Esophagus squamous epithelium (tissue), 5 donors: ENCODE measurements around the gene AP3B1. TPM values are rescaled to one million over a fixed set of nuclear protein-coding genes. Genes with fewer than 3 reads are reported as not detected.

ENCODE experiments used
- DNase-seq: peaks from one replicate; lab custom pipeline; 2025; lab: John Stamatoyannopoulos, UW
- H3K27ac ChIP-seq, 4 donors: fragments of 200-600 bp; sonication (generic); one replicate each; pipeline ENCODE4 v1.5.1; 2016 to 2019; ENCODE audit warnings: mild to moderate bottlenecking in 1 of 4
- H3K27me3 ChIP-seq, 4 donors: fragments of 200-600 bp; sonication (generic); 1 replicate in 3 of 4; 2 replicates in 1 of 4; pipeline versions ENCODE4 v1.5.1 to v1.6.0; 2017 to 2021; ENCODE audit warnings: antibody characterized with exemption in 1 of 4
- H3K36me3 ChIP-seq, 3 donors: fragments of 200-600 bp; sonication (generic); one replicate each; pipeline ENCODE4 v1.5.1; 2016 to 2019
- H3K4me1 ChIP-seq, 3 donors: fragments of 200-600 bp; sonication (generic); one replicate each; pipeline ENCODE4 v1.5.1; 2017 to 2019
- H3K4me3 ChIP-seq, 4 donors: fragments of 200-600 bp; sonication (generic); 1 replicate in 3 of 4; 2 replicates in 1 of 4; pipeline ENCODE4 v1.5.1; 2016 to 2019; ENCODE audit warnings: mild to moderate bottlenecking in 2 of 4, moderate library complexity in 1 of 4
- H3K9me3 ChIP-seq, 3 donors: fragments of 200-600 bp; sonication (generic); one replicate each; pipeline ENCODE4 v1.5.1; 2016 to 2019
- POLR2A ChIP-seq, 4 donors: fragments of 450-650 bp; IDR thresholded peaks; one replicate each; pipeline ENCODE4 v1.6.1; 2017; ENCODE audit warnings: antibody characterized with exemption in 4 of 4, mild to moderate bottlenecking in 4 of 4, moderate library complexity in 3 of 4
- WGBS, 2 donors: methylation state at CpG; one replicate each; pipeline ENCODE4 v1.1.5; 2018; 5-methylcytosine and 5-hydroxymethylcytosine counted together
- intact Hi-C: fragments of 100-400 bp; cut with DNase I; formaldehyde crosslinking; loops from one replicate; pipeline ENCODE4 v1.15.0; 2022
- total RNA-seq, 4 donors: library from RNA; depleted of rRNA; stranded (reverse); fragments of >200 nt; gene quantifications; one replicate each; pipeline ENCODE4 v1.1.0, GENCODE V29; 2016
- TF ChIP-seq, protein P1 (sequence below), 6 experiments: fragments of 450-650 bp in 4 of 6; fragments of 200-600 bp in 2 of 6; sonication (generic) in 2 of 6; IDR thresholded peaks; one replicate each; pipeline ENCODE4 v1.5.1; 2016 to 2019; ENCODE audit warnings: antibody characterized with exemption in 6 of 6, mild to moderate bottlenecking in 4 of 6, moderate library complexity in 4 of 6
- donor health status: DM: yes; HTN: yes; CAD: no.

The AP3B1 gene
- total RNA-seq, 4 donors from 2014 or later, result 30.7 to 48.5 (median 41.9) TPM

DNA sequence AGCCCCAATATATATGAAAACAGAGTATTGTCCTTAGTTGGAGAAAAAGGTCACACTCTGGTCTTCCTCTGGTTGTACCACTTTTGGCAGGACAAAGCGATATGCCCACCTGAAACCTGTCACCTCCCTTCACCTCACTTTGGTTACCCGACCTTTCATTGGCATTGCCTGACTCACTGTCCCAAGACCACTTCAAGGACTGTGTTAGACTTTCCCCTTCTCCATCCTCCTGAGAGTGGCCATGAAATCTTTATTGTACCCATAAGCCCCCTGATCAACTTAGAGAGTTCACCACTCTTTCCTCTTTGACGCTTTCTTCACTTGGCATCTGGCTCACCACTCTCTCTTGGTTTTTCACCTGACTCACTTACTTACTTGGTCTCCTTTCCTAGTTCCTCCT is 32.4 kb upstream of the AP3B1 start:
- TF ChIP-seq POLR2A (IDR thresholded peaks at IDR 0.05), result no peak
- TF ChIP-seq, protein P1, sequence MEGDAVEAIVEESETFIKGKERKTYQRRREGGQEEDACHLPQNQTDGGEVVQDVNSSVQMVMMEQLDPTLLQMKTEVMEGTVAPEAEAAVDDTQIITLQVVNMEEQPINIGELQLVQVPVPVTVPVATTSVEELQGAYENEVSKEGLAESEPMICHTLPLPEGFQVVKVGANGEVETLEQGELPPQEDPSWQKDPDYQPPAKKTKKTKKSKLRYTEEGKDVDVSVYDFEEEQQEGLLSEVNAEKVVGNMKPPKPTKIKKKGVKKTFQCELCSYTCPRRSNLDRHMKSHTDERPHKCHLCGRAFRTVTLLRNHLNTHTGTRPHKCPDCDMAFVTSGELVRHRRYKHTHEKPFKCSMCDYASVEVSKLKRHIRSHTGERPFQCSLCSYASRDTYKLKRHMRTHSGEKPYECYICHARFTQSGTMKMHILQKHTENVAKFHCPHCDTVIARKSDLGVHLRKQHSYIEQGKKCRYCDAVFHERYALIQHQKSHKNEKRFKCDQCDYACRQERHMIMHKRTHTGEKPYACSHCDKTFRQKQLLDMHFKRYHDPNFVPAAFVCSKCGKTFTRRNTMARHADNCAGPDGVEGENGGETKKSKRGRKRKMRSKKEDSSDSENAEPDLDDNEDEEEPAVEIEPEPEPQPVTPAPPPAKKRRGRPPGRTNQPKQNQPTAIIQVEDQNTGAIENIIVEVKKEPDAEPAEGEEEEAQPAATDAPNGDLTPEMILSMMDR (IDR thresholded peaks at IDR 0.05), result no peak
- 88 to 89% methylated on average over 3 of the region's 3 CpGs for WGBS, 2 donors
- no peaks in the 10 kb centered on the region for H3K36me3 ChIP-seq
- no peaks in the 10 kb centered on the region for H3K9me3 ChIP-seq
- intact Hi-C loops, result no loop called here
- H3K27ac ChIP-seq, result no peak overlapping the region
- no peaks in the 10 kb centered on the region for H3K27me3 ChIP-seq
- H3K4me1 ChIP-seq, result peaks cover 0 to 12% (median 0%) of the 10 kb centered on the region in 3 donors
- H3K4me3 ChIP-seq, result no peak overlapping the region
- no peak for DNase-seq

- Histone ChIP-seq H3K27me3 (no peaks in the 10 kb centered on the region), H3K27ac (no peak overlapping the region), H3K9me3 (no peaks in the 10 kb centered on the region), H3K4me3 (no peak overlapping the region), H3K4me1 (peaks cover 0 to 12% (median 0%) of the 10 kb centered on the region in 3 donors), H3K36me3 (no peaks in the 10 kb centered on the region)
- TF ChIP-seq, protein P1 (IDR thresholded peaks at IDR 0.05), result no peak
- no peak for TF ChIP-seq POLR2A (IDR thresholded peaks at IDR 0.05)
- intact Hi-C loops, result no loop called here
- DNase-seq, result no peak
These were observed 28.7 kb upstream of the AP3B1 start for GRCh38 chr5:78323241-78323640.

DNA sequence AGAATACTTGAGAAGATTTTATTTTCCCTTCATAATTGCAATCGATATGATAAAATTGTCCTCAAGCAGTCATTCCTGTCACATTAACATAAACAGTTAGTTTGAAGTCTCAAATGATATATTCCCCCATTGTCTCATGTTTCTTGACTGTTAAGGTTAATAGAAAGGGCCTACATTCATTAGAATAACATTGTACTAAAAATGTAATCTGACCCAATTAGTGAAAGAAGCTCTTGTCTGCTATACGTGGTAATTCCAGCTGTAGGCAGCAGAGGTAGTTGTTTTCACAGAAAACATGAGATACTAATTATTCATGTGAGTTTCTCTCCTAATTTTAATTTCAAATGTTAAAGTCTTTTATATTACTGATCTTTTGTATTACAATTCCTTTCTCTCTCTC is 25.9 kb upstream of the AP3B1 start:
- Histone ChIP-seq H3K36me3 (no peaks in the 10 kb centered on the region), H3K4me1 (no peaks in the 10 kb centered on the region), H3K9me3 (no peaks in the 10 kb centered on the region), H3K4me3 (no peak overlapping the region), H3K27me3 (no peaks in the 10 kb centered on the region), H3K27ac (no peak overlapping the region)
- intact Hi-C loops, result no loop called here
- 43 to 47% methylated on average over 2 of the region's 2 CpGs for WGBS, 2 donors
- TF ChIP-seq, protein P1 (IDR thresholded peaks at IDR 0.05), result peak in 5 of 6 experiments; percentile 19 to 69 (median 48)
- no peak for TF ChIP-seq POLR2A (IDR thresholded peaks at IDR 0.05)
- DNase-seq, result no peak

DNA sequence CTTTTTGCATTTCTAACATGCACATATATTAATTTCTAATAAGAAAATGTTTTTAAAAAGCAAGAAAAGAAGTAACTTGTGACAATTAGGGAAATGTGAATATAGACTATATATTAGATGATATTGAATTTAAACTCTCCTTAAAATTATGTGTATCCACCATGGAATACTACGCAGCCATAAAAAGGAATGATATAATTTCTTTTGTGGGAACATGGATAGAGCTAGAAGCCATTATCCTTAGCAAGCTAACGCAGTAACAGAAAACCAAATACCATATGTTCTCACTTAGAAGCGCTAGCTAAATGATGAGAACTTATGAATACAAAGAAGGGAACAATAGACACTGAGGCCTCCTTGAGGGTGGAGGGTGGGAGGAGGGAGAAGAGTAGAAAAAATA is 23.8 kb upstream of the AP3B1 start:
- Histone ChIP-seq H3K27ac (no peak overlapping the region), H3K27me3 (no peaks in the 10 kb centered on the region), H3K9me3 (no peaks in the 10 kb centered on the region), H3K36me3 (no peaks in the 10 kb centered on the region), H3K4me3 (no peak overlapping the region), H3K4me1 (no peaks in the 10 kb centered on the region)
- intact Hi-C loops, result no loop called here
- DNase-seq, result no peak
- 91 to 94% methylated on average over 3 of the region's 3 CpGs for WGBS, 2 donors
- TF ChIP-seq POLR2A (IDR thresholded peaks at IDR 0.05), result no peak
- TF ChIP-seq, protein P1 (IDR thresholded peaks at IDR 0.05), result no peak

- Histone ChIP-seq H3K27me3 (no peaks in the 10 kb centered on the region), H3K36me3 (no peaks in the 10 kb centered on the region), H3K27ac (no peak overlapping the region), H3K4me3 (no peak overlapping the region), H3K4me1 (no peaks in the 10 kb centered on the region), H3K9me3 (no peaks in the 10 kb centered on the region)
- WGBS, 2 donors, result 66 to 82% methylated on average over 2 to 4 of the region's 5 CpGs
- TF ChIP-seq, protein P1 (IDR thresholded peaks at IDR 0.05), result no peak
- TF ChIP-seq POLR2A (IDR thresholded peaks at IDR 0.05), result no peak
- no peak for DNase-seq
- intact Hi-C loops, result no loop called here
These were observed 23.0 kb upstream of the AP3B1 start for GRCh38 chr5:78317515-78317914.
